Stimulated activated CD4-positive, alpha-beta T cell treated with anti-CD3 and anti-CD28 coated beads, Interleukin-2, amount 100 ng/mL, for 4 hours (primary cell): Measurements from ENCODE around the gene MAN2B2.
A peak's percentile ranks its signal among the peaks of the same experiment; 100 is the strongest.
"Not testable (repeated sequence)": the region's sequence is repeated elsewhere in the genome, so short reads cannot be mapped to it uniquely, and the experiment has no call there.

Experiments
- DNase-seq: peaks from one replicate; pipeline ENCODE4 v3.0.0-alpha.2; 2020; ENCODE audit warnings: low read depth

MAN2B2 gene

GRCh38 chr4:6644792-6645530, 70.0 kb downstream of the MAN2B2 start:
- no peak for DNase-seq

GRCh38 chr4:6647169-6647568, 72.2 kb downstream of the MAN2B2 start:
- DNase-seq = no peak

GRCh38 chr4:6647582-6648230, 72.7 kb downstream of the MAN2B2 start:
- no peak for DNase-seq

- DNase-seq = no peak
These were observed 74.2 kb downstream of the MAN2B2 start for GRCh38 chr4:6649216-6649615.

- not testable (repeated sequence) for DNase-seq
These were observed 79.2 kb downstream of the MAN2B2 start for GRCh38 chr4:6654211-6654610.

- not testable (repeated sequence) for DNase-seq
These were observed 80.3 kb downstream of the MAN2B2 start for GRCh38 chr4:6655291-6655690.

GRCh38 chr4:6655924-6656323, 80.9 kb downstream of the MAN2B2 start:
- no peak for DNase-seq

- no peak for DNase-seq
These were observed 82.5 kb downstream of the MAN2B2 start for GRCh38 chr4:6657242-6658208.

GRCh38 chr4:6658209-6658595, 83.2 kb downstream of the MAN2B2 start:
- DNase-seq = no peak

GRCh38 chr4:6658597-6659075, 83.6 kb downstream of the MAN2B2 start:
- DNase-seq = peak; percentile 43

GRCh38 chr4:6659897-6660296, 84.9 kb downstream of the MAN2B2 start:
- no peak for DNase-seq

GRCh38 chr4:6660430-6660829, 85.4 kb downstream of the MAN2B2 start:
- no peak for DNase-seq

GRCh38 chr4:6662591-6662990, 87.6 kb downstream of the MAN2B2 start:
- no peak for DNase-seq

- no peak for DNase-seq
These were observed 88.8 kb downstream of the MAN2B2 start for GRCh38 chr4:6663596-6664393.

- no peak for DNase-seq
These were observed 90.3 kb downstream of the MAN2B2 start for GRCh38 chr4:6665320-6665654.

GRCh38 chr4:6668391-6668790, 93.4 kb downstream of the MAN2B2 start:
- no peak for DNase-seq

- no peak for DNase-seq
These were observed 96.7 kb downstream of the MAN2B2 start for GRCh38 chr4:6671648-6672047.

- DNase-seq = no peak
These were observed 97.1 kb downstream of the MAN2B2 start for GRCh38 chr4:6672131-6672530.

GRCh38 chr4:6672541-6673190, 97.7 kb downstream of the MAN2B2 start:
- DNase-seq = not testable (repeated sequence)
